Smooth muscle cell (in vitro differentiated cells): Measurements from ENCODE around the gene NOL7. TPM values are rescaled to one million over a fixed set of nuclear protein-coding genes. Genes with fewer than 3 reads are reported as not detected.
A peak's percentile ranks its signal among the peaks of the same experiment; 100 is the strongest.

Source experiments
- DNase-seq: peaks from one replicate; lab custom pipeline; 2025; ENCODE audit not compliant: unreplicated experiment; lab: John Stamatoyannopoulos, UW
- H2AFZ ChIP-seq: fragments of 200-600 bp; sonication (generic); 2 replicates; pipeline ENCODE4 v1.6.0; 2016; ENCODE audit warnings: antibody characterized with exemption, low read depth, mild to moderate bottlenecking
- H3F3A ChIP-seq: fragments of 200-600 bp; sonication (generic); 2 replicates; pipeline ENCODE4 v1.6.0; 2017; ENCODE audit warnings: antibody characterized with exemption, low read depth
- H3K27ac ChIP-seq: fragments of 200-600 bp; sonication (generic); 2 replicates; pipeline ENCODE4 v1.5.1; 2016; ENCODE audit warnings: low read depth, mild to moderate bottlenecking
- H3K27me3 ChIP-seq: fragments of 200-600 bp; sonication (generic); 2 replicates; pipeline ENCODE4 v1.6.1; 2016; ENCODE audit warnings: low read depth, mild to moderate bottlenecking
- H3K36me3 ChIP-seq: fragments of 200-600 bp; sonication (generic); 2 replicates; pipeline ENCODE4 v1.5.1; 2016; ENCODE audit warnings: low read depth
- H3K4me1 ChIP-seq: fragments of 200-600 bp; sonication (generic); 2 replicates; pipeline ENCODE4 v1.5.1; 2016; ENCODE audit warnings: low read depth
- H3K4me2 ChIP-seq: fragments of 200-600 bp; sonication (generic); 2 replicates; pipeline ENCODE4 v1.6.0; 2016; ENCODE audit warnings: mild to moderate bottlenecking
- H3K4me3 ChIP-seq: fragments of 200-600 bp; sonication (generic); 2 replicates; pipeline ENCODE4 v1.5.1; 2016; ENCODE audit warnings: mild to moderate bottlenecking
- H3K79me2 ChIP-seq: fragments of 200-600 bp; sonication (generic); 2 replicates; pipeline ENCODE4 v1.6.0; 2016; ENCODE audit warnings: low read depth, mild to moderate bottlenecking
- H3K9ac ChIP-seq: fragments of 200-600 bp; sonication (generic); 2 replicates; pipeline ENCODE4 v1.6.0; 2016; ENCODE audit warnings: low read depth
- H3K9me3 ChIP-seq: fragments of 200-600 bp; sonication (generic); replicated peaks from 2 replicates; pipeline ENCODE4 v1.5.1; 2016; ENCODE audit warnings: low read depth
- H4K20me1 ChIP-seq: fragments of 200-600 bp; sonication (generic); 2 replicates; pipeline ENCODE4 v1.6.0; 2016; ENCODE audit warnings: low read depth
- WGBS: methylation state at CpG from one replicate; pipeline ENCODE4 v1.1.7; 2016; ENCODE audit warnings: low lambda C conversion rate; 5-methylcytosine and 5-hydroxymethylcytosine counted together
- polyA plus RNA-seq: library from polyadenylated mRNA; unstranded; fragments of >200 nt; fragmentation: Nextera tagmentation; extraction: Ambion mirVana; gene quantifications from 2 replicates; pipeline ENCODE4 v1.2.1, GENCODE V29; 2016
- total RNA-seq: library from RNA; depleted of rRNA; stranded (reverse); fragments of >200 nt; gene quantifications from 2 replicates; pipeline ENCODE4 v1.2.3, GENCODE V29; 2014
- TF ChIP-seq, protein P1 (sequence below): fragments of 200-600 bp; sonication (generic); IDR thresholded peaks from 2 replicates; pipeline ENCODE4 v1.5.1; 2017; ENCODE audit warnings: borderline replicate concordance, mild to moderate bottlenecking, antibody characterized with exemption; ENCODE audit not compliant: insufficient read depth, poor library complexity, severe bottlenecking

NOL7 gene
- total and polyA plus RNA-seq, 2 experiments from 2014 or later: 104 to 120 TPM

DNA sequence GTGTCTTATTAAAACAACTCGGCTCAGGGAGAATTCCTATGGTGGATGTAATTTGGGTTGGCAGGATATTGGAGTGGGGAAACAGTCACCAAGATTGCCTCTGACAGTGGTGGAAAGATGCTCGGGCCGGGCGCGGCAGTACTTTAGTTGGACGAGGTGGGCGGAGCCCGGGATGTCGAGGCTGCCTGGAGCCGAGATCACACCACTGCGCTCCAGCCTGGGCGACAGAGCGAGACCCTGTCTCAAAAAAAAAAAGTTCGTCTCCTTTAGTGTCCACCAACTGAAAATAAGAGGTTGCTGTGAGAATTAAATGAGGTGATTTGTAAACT lies 621 bp downstream of the NOL7 start:
- H3K27ac ChIP-seq: peak overlapping the region; percentile 79
- H2AFZ ChIP-seq: peak overlapping the region; percentile 26
- H3F3A ChIP-seq: peaks cover 14% of the 10 kb centered on the region
- peak overlapping the region; percentile 83 for H3K4me3 ChIP-seq
- peaks cover 20% of the 10 kb centered on the region for H4K20me1 ChIP-seq
- H3K4me2 ChIP-seq: peak overlapping the region; percentile 90
- no peaks in the 10 kb centered on the region for H3K27me3 ChIP-seq
- peaks cover 12% of the 10 kb centered on the region for H3K4me1 ChIP-seq
- 0% methylated on average over 14 of the region's 14 CpGs for WGBS
- peak; percentile 26 for DNase-seq
- peak overlapping the region; percentile 79 for H3K9ac ChIP-seq
- H3K36me3 ChIP-seq: peaks cover 18% of the 10 kb centered on the region
- H3K9me3 ChIP-seq: no peaks in the 10 kb centered on the region
- TF ChIP-seq, protein P1, sequence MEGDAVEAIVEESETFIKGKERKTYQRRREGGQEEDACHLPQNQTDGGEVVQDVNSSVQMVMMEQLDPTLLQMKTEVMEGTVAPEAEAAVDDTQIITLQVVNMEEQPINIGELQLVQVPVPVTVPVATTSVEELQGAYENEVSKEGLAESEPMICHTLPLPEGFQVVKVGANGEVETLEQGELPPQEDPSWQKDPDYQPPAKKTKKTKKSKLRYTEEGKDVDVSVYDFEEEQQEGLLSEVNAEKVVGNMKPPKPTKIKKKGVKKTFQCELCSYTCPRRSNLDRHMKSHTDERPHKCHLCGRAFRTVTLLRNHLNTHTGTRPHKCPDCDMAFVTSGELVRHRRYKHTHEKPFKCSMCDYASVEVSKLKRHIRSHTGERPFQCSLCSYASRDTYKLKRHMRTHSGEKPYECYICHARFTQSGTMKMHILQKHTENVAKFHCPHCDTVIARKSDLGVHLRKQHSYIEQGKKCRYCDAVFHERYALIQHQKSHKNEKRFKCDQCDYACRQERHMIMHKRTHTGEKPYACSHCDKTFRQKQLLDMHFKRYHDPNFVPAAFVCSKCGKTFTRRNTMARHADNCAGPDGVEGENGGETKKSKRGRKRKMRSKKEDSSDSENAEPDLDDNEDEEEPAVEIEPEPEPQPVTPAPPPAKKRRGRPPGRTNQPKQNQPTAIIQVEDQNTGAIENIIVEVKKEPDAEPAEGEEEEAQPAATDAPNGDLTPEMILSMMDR: no peak
- H3K79me2 ChIP-seq: peaks cover 23% of the 10 kb centered on the region

DNA sequence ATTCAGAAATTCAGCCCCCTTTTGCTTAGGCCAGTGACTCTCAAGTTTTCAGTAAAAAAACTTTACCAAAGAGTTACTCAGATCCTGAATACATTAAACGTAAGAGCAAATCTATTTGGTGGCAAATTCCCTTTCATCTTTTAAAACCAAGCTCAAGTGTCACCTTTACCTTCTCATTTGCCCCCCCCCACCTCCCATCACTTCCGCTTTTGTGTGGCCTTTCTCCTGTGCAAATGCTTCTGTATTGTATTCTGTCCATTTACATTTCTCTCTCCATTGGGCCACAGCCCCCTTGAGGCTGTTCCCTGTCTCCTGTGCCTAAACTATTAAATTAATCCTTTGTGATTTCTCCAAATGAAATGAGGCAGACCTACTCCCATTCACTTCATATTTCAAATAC lies 1.9 kb downstream of the NOL7 start:
- no peak for DNase-seq
- WGBS: 89% methylated on average over 2 of the region's 2 CpGs
- Histone ChIP-seq H4K20me1 (peaks cover 20% of the 10 kb centered on the region), H3K27me3 (no peaks in the 10 kb centered on the region), H3K9me3 (no peaks in the 10 kb centered on the region), H3K4me3 (no peak overlapping the region), H2AFZ (no peak overlapping the region), H3K4me1 (peaks cover 12% of the 10 kb centered on the region), H3K9ac (peak overlapping the region; percentile 79), H3F3A (peaks cover 24% of the 10 kb centered on the region), H3K4me2 (no peak overlapping the region), H3K36me3 (peaks cover 29% of the 10 kb centered on the region), H3K79me2 (peaks cover 23% of the 10 kb centered on the region), H3K27ac (peak overlapping the region; percentile 79)
- TF ChIP-seq, protein P1: no peak

DNA sequence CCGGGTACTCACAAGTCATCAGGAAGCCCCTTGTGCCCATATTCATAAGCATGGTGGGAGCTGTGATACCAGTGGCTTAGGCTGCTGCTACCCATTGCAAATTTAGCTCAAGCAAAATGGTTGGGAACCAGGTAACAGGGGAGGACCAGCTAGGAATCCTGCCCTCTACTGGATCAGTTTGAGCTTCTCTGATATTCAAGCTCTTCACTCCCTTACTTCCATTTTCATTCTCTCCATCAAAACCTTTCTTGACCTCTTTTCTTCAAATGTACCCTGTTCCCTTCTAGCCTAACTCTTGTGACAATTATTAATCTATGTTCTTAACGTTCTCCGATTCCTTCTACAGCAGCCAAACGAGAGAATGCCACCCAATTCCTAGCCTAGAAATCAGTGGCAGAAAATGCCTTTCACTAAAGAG lies 9.7 kb downstream of the NOL7 start:
- peaks cover 39% of the 10 kb centered on the region for H3F3A ChIP-seq
- WGBS: 65% methylated on average over 4 of the region's 4 CpGs
- no peaks in the 10 kb centered on the region for H3K4me1 ChIP-seq
- H3K9ac ChIP-seq: no peak overlapping the region
- no peaks in the 10 kb centered on the region for H3K27me3 ChIP-seq
- TF ChIP-seq, protein P1: peak; percentile 38
- no peak overlapping the region for H3K4me3 ChIP-seq
- peaks cover 38% of the 10 kb centered on the region for H3K36me3 ChIP-seq
- H3K4me2 ChIP-seq: no peak overlapping the region
- H3K9me3 ChIP-seq: peaks cover 3% of the 10 kb centered on the region
- no peaks in the 10 kb centered on the region for H3K79me2 ChIP-seq
- H3K27ac ChIP-seq: no peak overlapping the region
- DNase-seq: no peak
- H2AFZ ChIP-seq: no peak overlapping the region
- H4K20me1 ChIP-seq: peaks cover 14% of the 10 kb centered on the region

DNA sequence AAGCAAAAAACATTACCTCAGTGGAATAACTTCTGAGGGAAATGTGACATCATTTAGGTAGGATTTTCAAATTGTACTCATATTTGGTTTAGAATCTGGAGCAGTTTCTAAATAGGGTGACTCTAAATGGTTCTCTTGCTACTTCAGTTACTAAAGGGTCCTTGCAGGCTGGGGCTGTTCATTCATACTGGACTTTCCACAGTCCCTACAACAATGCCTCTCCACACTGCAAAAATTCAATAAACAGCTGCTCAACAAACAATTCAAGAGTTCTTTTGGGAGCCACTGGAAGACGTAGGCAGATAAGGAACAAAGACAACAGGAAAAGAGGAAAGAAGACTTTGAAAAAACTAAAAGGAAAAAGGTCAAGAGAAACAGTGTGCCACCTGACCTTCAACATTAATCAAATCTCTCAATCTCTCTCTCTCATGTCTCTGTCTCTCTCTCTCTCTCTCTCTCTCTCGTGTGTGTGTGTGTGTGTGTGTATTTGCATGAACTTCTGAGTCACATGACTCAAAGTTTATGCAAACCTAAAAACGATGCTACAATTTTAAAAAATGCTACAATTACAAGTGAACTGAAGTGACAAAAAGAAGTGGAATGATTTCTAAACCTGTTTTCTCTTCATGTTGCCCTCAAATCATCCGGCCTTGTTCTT lies 14.5 kb downstream of the NOL7 start:
- H3K4me3 ChIP-seq: no peak overlapping the region
- peaks cover 3% of the 10 kb centered on the region for H3K9me3 ChIP-seq
- DNase-seq: no peak
- H3K4me1 ChIP-seq: no peaks in the 10 kb centered on the region
- H4K20me1 ChIP-seq: peaks cover 6% of the 10 kb centered on the region
- no peak overlapping the region for H3K27ac ChIP-seq
- H3K79me2 ChIP-seq: no peaks in the 10 kb centered on the region
- whole genome bisulfite sequencing: 81% methylated on average over 4 of the region's 4 CpGs
- H3K4me2 ChIP-seq: no peak overlapping the region
- TF ChIP-seq, protein P1: no peak
- peaks cover 2% of the 10 kb centered on the region for H3F3A ChIP-seq
- H3K9ac ChIP-seq: no peak overlapping the region
- H3K36me3 ChIP-seq: peaks cover 23% of the 10 kb centered on the region
- no peak overlapping the region for H2AFZ ChIP-seq
- no peaks in the 10 kb centered on the region for H3K27me3 ChIP-seq
